H1 (cell line): ENCODE measurements around the gene SERHL2. TPM values are rescaled to one million over a fixed set of nuclear protein-coding genes. Genes with fewer than 3 reads are reported as not detected.

Experiments
- CTCF ChIA-PET: fragments of 300-600 bp; sonication (Branson Sonifier 250); formaldehyde crosslinking; loops from one replicate; lab custom pipeline; 2021; ENCODE audit not compliant: partially characterized antibody; lab: Charles Lee
- POLR2A ChIA-PET: fragments of 300-600 bp; sonication (Branson Sonifier 250); formaldehyde crosslinking; loops from one replicate; lab custom pipeline; 2021; ENCODE audit warnings: inconsistent platforms; ENCODE audit not compliant: partially characterized antibody; lab: Charles Lee
- DNase-seq, 2 experiments: peaks; one replicate each; pipeline versions ENCODE4 v3.0.0 to v3.0.0-alpha.2; 2010 to 2022; ENCODE audit warnings: low spot score in 2 of 2, low read depth in 1 of 2, mixed read lengths in 1 of 2
- FAIRE-seq: peaks from 2 replicates; lab custom pipeline; 2011; peaks lifted over from hg19 to GRCh38; lab: Jason Lieb, UNC
- H2AFZ ChIP-seq: 2 replicates; pipeline ENCODE4 v1.8.1; 2012; ENCODE audit warnings: low read length, inconsistent platforms
- H2AK5ac ChIP-seq: 2 replicates; pipeline ENCODE4 v1.6.1; 2013; ENCODE audit warnings: low read depth, low read length
- H2BK120ac ChIP-seq: replicated peaks from 2 replicates; pipeline ENCODE3; 2013; ENCODE audit warnings: low read depth, low read length, inconsistent platforms
- H2BK12ac ChIP-seq: 2 replicates; pipeline ENCODE4 v1.6.1; 2013; ENCODE audit warnings: low read depth, low read length
- H2BK15ac ChIP-seq: 2 replicates; pipeline ENCODE4 v1.6.1; 2013; ENCODE audit warnings: low read length
- H2BK20ac ChIP-seq: 2 replicates; pipeline ENCODE4 v1.6.1; 2013; ENCODE audit warnings: low read length
- H2BK5ac ChIP-seq: 2 replicates; pipeline ENCODE4 v1.6.1; 2013; ENCODE audit warnings: low read depth, low read length
- H3K14ac ChIP-seq: 2 replicates; pipeline ENCODE4 v1.6.1; 2013; ENCODE audit warnings: inconsistent platforms; ENCODE audit not compliant: insufficient read length
- H3K18ac ChIP-seq: 2 replicates; pipeline ENCODE4 v1.6.1; 2013; ENCODE audit warnings: low read length; ENCODE audit errors: extremely low read depth
- H3K23ac ChIP-seq: 2 replicates; pipeline ENCODE4 v1.6.1; 2013; ENCODE audit warnings: inconsistent platforms; ENCODE audit not compliant: insufficient read length
- H3K23me2 ChIP-seq: 2 replicates; pipeline ENCODE4 v1.6.1; 2013; ENCODE audit warnings: low read depth, low read length
- H3K27ac ChIP-seq: 2 replicates; pipeline ENCODE4 v1.6.1; 2011; ENCODE audit warnings: low read depth, low read length, inconsistent platforms
- H3K27me3 ChIP-seq, 4 experiments: replicated peaks in 1 of 4; 1 replicate in 1 of 4; 2 replicates in 3 of 4; pipeline versions ENCODE4 v1.6.1 to v1.8.1; 2011 to 2013; ENCODE audit warnings: low read length in 3 of 4, mild to moderate bottlenecking in 3 of 4, inconsistent platforms in 2 of 4, mixed read lengths in 2 of 4, moderate library complexity in 1 of 4; ENCODE audit not compliant: control insufficient read depth in 3 of 4, insufficient read depth in 3 of 4; ENCODE audit errors: extremely low read depth in 1 of 4
- H3K36me3 ChIP-seq, 4 experiments: 2 replicates each; pipeline versions ENCODE4 v1.6.1 to v1.8.1; 2011 to 2013; ENCODE audit warnings: mild to moderate bottlenecking in 4 of 4, low read length in 3 of 4, moderate library complexity in 2 of 4, control low read depth in 1 of 4, inconsistent platforms in 1 of 4; ENCODE audit not compliant: insufficient read depth in 4 of 4, control insufficient read depth in 2 of 4
- H3K4ac ChIP-seq: replicated peaks from 2 replicates; pipeline ENCODE3; 2013; ENCODE audit warnings: low read length, low read depth, mixed read lengths, inconsistent platforms; ENCODE audit not compliant: insufficient read length
- H3K4me1 ChIP-seq, 4 experiments: replicated peaks in 1 of 4; 1 replicate in 1 of 4; 2 replicates in 3 of 4; pipeline versions ENCODE4 v1.6.1 to v1.8.1; 2011 to 2013; ENCODE audit warnings: low read length in 3 of 4, inconsistent platforms in 2 of 4, mixed read lengths in 1 of 4; ENCODE audit not compliant: insufficient read depth in 4 of 4, control insufficient read depth in 3 of 4
- H3K4me2 ChIP-seq, 2 experiments: 2 replicates each; pipeline versions ENCODE4 v1.6.1 to v1.8.1; 2011 to 2013; ENCODE audit warnings: low read depth in 2 of 2, low read length in 2 of 2, control low read depth in 1 of 2, inconsistent platforms in 1 of 2, mild to moderate bottlenecking in 1 of 2; ENCODE audit not compliant: insufficient read depth in 1 of 2
- H3K4me3 ChIP-seq, 4 experiments: fragments of 200-600, 300-600 bp in 1 of 4; sonication (generic), shearing (Covaris generic), sonication (Bioruptor Twin) in 1 of 4; 2 replicates each; pipeline versions ENCODE4 v1.5.1 to v1.8.1; 2011 to 2016; ENCODE audit warnings: low read length in 4 of 4, low read depth in 3 of 4, control low read depth in 2 of 4, inconsistent platforms in 2 of 4, mild to moderate bottlenecking in 2 of 4, mixed read lengths in 1 of 4, moderate library complexity in 1 of 4; ENCODE audit not compliant: insufficient read depth in 2 of 4; ENCODE audit errors: extremely low read depth in 1 of 4
- H3K56ac ChIP-seq: replicated peaks from 2 replicates; pipeline ENCODE3; 2013; ENCODE audit warnings: low read depth, mild to moderate bottlenecking, mixed read lengths, low read length, inconsistent platforms; ENCODE audit not compliant: insufficient read length
- H3K79me1 ChIP-seq: 2 replicates; pipeline ENCODE4 v1.6.1; 2013; ENCODE audit warnings: low read depth, low read length, control low read depth
- H3K79me2 ChIP-seq, 2 experiments: 2 replicates each; pipeline versions ENCODE4 v1.6.1 to v1.8.1; 2012 to 2013; ENCODE audit warnings: low read length in 2 of 2, mild to moderate bottlenecking in 2 of 2, inconsistent platforms in 1 of 2; ENCODE audit not compliant: insufficient read depth in 2 of 2, control insufficient read depth in 1 of 2
- H3K9ac ChIP-seq, 4 experiments: replicated peaks in 1 of 4; 1 replicate in 1 of 4; 2 replicates in 3 of 4; pipeline versions ENCODE4 v1.6.1 to v1.8.1; 2011 to 2013; ENCODE audit warnings: low read depth in 3 of 4, low read length in 3 of 4, control low read depth in 2 of 4, mild to moderate bottlenecking in 2 of 4, moderate library complexity in 2 of 4, inconsistent platforms in 1 of 4; ENCODE audit errors: extremely low read depth in 1 of 4
- H3K9me3 ChIP-seq, 2 experiments: 2 replicates each; pipeline versions ENCODE4 v1.6.1 to v1.8.1; 2012 to 2013; ENCODE audit warnings: mild to moderate bottlenecking in 2 of 2, moderate library complexity in 2 of 2, control low read depth in 1 of 2, inconsistent platforms in 1 of 2, low read depth in 1 of 2, low read length in 1 of 2, mixed read lengths in 1 of 2; ENCODE audit not compliant: insufficient read depth in 2 of 2
- H4K20me1 ChIP-seq, 2 experiments: replicated peaks in 1 of 2; 2 replicates each; pipeline versions ENCODE3 to v1.8.1; 2011 to 2013; ENCODE audit warnings: inconsistent platforms in 2 of 2, low read length in 2 of 2, mild to moderate bottlenecking in 1 of 2; ENCODE audit not compliant: insufficient read depth in 2 of 2, control insufficient read depth in 1 of 2
- H4K5ac ChIP-seq: 2 replicates; pipeline ENCODE4 v1.6.1; 2013; ENCODE audit warnings: low read length, low read depth, mixed read lengths, inconsistent platforms; ENCODE audit not compliant: insufficient read length
- H4K8ac ChIP-seq: 2 replicates; pipeline ENCODE4 v1.8.0; 2013; ENCODE audit warnings: mild to moderate bottlenecking, moderate library complexity, low read length, inconsistent platforms; ENCODE audit not compliant: insufficient read depth; ENCODE audit errors: extremely low read depth
- H4K91ac ChIP-seq: replicated peaks from 2 replicates; pipeline ENCODE3; 2013; ENCODE audit warnings: low read length, mixed read lengths, inconsistent platforms; ENCODE audit not compliant: insufficient read length
- E2F6 ChIP-seq: IDR thresholded peaks from 2 replicates; pipeline ENCODE4 v1.6.1; 2012; ENCODE audit warnings: inconsistent platforms
- EP300 ChIP-seq, 2 experiments: IDR thresholded peaks; 1 replicate in 1 of 2; 2 replicates in 1 of 2; pipeline ENCODE4 v1.6.1; 2011 to 2012; ENCODE audit warnings: low read depth in 2 of 2, low read length in 2 of 2, mild to moderate bottlenecking in 2 of 2, borderline replicate concordance in 1 of 2, inconsistent platforms in 1 of 2, moderate library complexity in 1 of 2
- EZH2 ChIP-seq: fragments of 200-600 bp; sonication (generic); IDR thresholded peaks from 2 replicates; pipeline ENCODE4 v1.7.1; 2012; ENCODE audit warnings: low read depth, mild to moderate bottlenecking, moderate library complexity, low read length, inconsistent platforms; ENCODE audit not compliant: severe bottlenecking
- JUN ChIP-seq: IDR thresholded peaks from 2 replicates; pipeline ENCODE4 v1.6.1; 2011; ENCODE audit warnings: low read depth, mild to moderate bottlenecking, improper control_type of control experiment, low read length
- KDM1A ChIP-seq: fragments of 200-600, 300-600 bp; sonication (generic); IDR thresholded peaks from 2 replicates; pipeline ENCODE4 v1.7.1; 2016; ENCODE audit warnings: mild to moderate bottlenecking, low read length, borderline replicate concordance
- POLR2AphosphoS5 ChIP-seq: IDR thresholded peaks from 2 replicates; pipeline ENCODE4 v1.6.1; 2011; ENCODE audit warnings: low read depth, low read length
- RXRA ChIP-seq: IDR thresholded peaks from 2 replicates; pipeline ENCODE4 v1.6.1; 2011; ENCODE audit warnings: low read depth, mild to moderate bottlenecking, low read length, moderate library complexity; ENCODE audit not compliant: insufficient read depth
- SUZ12 ChIP-seq: fragments of 200-600 bp; sonication (generic); IDR thresholded peaks from 2 replicates; pipeline ENCODE4 v1.6.1; 2012; ENCODE audit warnings: mild to moderate bottlenecking, inconsistent platforms, low read length, moderate library complexity, mixed read lengths
- WGBS, 2 experiments: shearing (Covaris generic) in 1 of 2; methylation state at CpG; one replicate each; pipeline versions ENCODE4 v1.1.6 to v1.1.7; 2013 to 2015; ENCODE audit warnings: low lambda C conversion rate in 2 of 2, mixed read lengths in 2 of 2, inconsistent platforms in 1 of 2, low coverage in 1 of 2, missing lambda C conversion rate in 1 of 2; ENCODE audit not compliant: insufficient replicate concordance in 2 of 2, insufficient coverage in 1 of 2, insufficient read length in 1 of 2; ENCODE audit errors: extremely low coverage in 1 of 2, missing lambda C conversion rate in 1 of 2; 5-methylcytosine and 5-hydroxymethylcytosine counted together
- polyA plus RNA-seq, 7 experiments: library from polyadenylated mRNA; depleted of rRNA in 3 of 7; stranded (reverse) in 5 of 7; unstranded in 2 of 7; fragments of >200 nt in 5 of 7; fragments of 200-250 nt in 2 of 7; gene quantifications; 1 replicate in 5 of 7; 2 replicates in 1 of 7; 4 replicates in 1 of 7; pipeline versions ENCODE4 v1.2.1 to v1.2.3, GENCODE V29; 2011 to 2013; ENCODE audit warnings: missing spikeins in 2 of 7, mixed read lengths in 2 of 7
- total RNA-seq: library from RNA; stranded (reverse); fragmentation: NEBNext Ultra II Directional; extraction: Animal tissue kit (Norgen Biotek cat#: 25700); gene quantifications from 2 replicates; pipeline ENCODE4 v1.2.1, GENCODE V29; 2021

Gene SERHL2
- total and polyA plus RNA-seq, 2 of the 8 experiments (the other 6 are each of a cell fraction or from before 2014, with no cell fraction given): 0.91 TPM; not detected in 1

DNA sequence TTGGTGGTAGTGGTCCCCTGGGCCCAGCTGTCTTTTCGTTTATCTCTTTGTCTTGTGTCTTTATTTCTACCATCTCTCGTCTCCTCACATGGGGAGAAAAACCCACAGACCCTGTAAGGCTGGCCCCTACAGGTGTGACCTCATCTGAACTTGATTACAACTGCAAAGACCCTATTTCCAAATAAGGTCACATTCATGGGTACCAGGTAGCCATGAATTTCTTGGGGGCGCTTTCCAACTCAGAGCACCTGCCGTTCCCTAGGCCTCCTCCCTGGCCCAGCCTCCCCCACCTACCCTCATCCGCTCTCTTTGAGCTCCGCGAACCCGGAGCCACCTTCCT, 20.1 kb upstream of the SERHL2 start:
- Histone ChIP-seq H3K36me3 (no peaks in the 10 kb centered on the region), H3K9ac (no peak overlapping the region), H3K9me3 (no peaks in the 10 kb centered on the region), H4K5ac (no peak overlapping the region), H3K23me2 (no peaks in the 10 kb centered on the region), H2BK5ac (no peak overlapping the region), H3K4me2 (no peak overlapping the region), H3K4me1 (no peaks in the 10 kb centered on the region), H2BK120ac (no peak overlapping the region), H3K56ac (no peak overlapping the region), H3K79me2 (no peaks in the 10 kb centered on the region), H2AK5ac (no peak overlapping the region), H2BK12ac (no peak overlapping the region), H3K27ac (no peak overlapping the region), H4K8ac (no peak overlapping the region), H3K4ac (no peak overlapping the region), H2AFZ (no peak overlapping the region), H3K4me3 (no peak overlapping the region), H4K91ac (no peak overlapping the region), H3K23ac (no peak overlapping the region), H3K27me3 (no peaks in the 10 kb centered on the region), H3K14ac (no peak overlapping the region), H4K20me1 (no peaks in the 10 kb centered on the region), H2BK15ac (no peak overlapping the region), H3K79me1 (no peaks in the 10 kb centered on the region), H2BK20ac (no peak overlapping the region), H3K18ac (no peak overlapping the region)
- no peak for DNase-seq
- WGBS, 2 experiments: 93% methylated on average over 8 of the region's 8 CpGs; no CpG with 5 or more reads in 1 of the 2 experiments
- TF ChIP-seq JUN: no peak
- TF ChIP-seq SUZ12: no peak
- no peak for TF ChIP-seq E2F6
- no peak for TF ChIP-seq POLR2AphosphoS5
- no peak for TF ChIP-seq RXRA
- no peak for TF ChIP-seq EP300 (IDR thresholded peaks at IDR 0.05; ENCODE audit: borderline replicate concordance in 1 of 2, low read depth in 2 of 2, low read length in 2 of 2)
- TF ChIP-seq KDM1A: no peak
- no peak for TF ChIP-seq EZH2
- POLR2A ChIA-PET: interaction anchor here (1.3 to 1.5 kb wide), 2 partner anchors 31 to 81 kb away, joined by 4 to 5 read pairs; partner anchors contain the start of gene POLDIP3
- no peak for FAIRE-seq
- CTCF ChIA-PET: interaction anchor here (1.0 to 5.1 kb wide), 10 partner anchors 9 to 58 kb away, joined by 3 to 31 read pairs (median 6); no protein-coding TSS in a partner anchor
